Measurements from ENCODE around the gene NANP.

NANP gene

DNA sequence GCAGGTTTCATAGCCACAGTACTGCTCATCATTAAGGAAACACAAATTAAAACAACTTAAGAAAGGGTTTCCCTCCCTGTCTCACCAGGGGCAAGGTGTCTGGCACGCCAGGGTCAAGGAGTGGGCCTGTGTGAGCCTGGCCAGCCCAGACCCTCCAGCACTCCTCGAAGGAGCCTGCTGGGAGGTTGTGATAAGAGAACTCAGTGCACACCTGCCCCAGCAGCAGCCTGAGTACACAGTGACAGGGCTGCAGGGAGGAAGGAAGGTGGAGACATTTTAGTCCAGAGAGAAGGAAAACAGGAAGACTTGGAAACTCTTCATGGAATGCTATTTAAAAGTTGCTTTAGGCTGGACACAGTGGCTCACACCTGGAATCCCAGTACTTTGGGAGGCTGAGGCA, 52.6 kb downstream of the NANP start:
- no peak for DNase-seq (ENCODE audit: low spot score)

DNA sequence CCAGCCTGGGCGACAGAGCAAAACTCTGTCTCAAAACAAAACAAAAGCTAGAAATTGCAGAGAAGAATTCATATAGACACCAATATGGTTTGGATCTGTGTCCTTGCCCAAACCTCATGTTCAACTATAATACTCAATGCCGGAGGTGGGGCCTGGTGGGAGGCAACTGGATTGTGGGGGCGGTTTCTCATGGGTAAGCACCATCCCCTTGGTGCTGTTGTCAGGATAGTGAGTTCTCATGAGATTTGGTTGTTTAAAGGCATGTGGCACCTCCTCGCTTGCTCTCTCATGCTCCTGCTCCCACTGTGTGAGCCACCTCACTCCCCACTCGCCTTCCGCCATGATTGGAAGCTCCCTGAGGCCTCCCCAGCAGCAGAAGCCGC, 53.7 kb downstream of the NANP start:
- DNase-seq (ENCODE audit: low spot score): no peak

DNA sequence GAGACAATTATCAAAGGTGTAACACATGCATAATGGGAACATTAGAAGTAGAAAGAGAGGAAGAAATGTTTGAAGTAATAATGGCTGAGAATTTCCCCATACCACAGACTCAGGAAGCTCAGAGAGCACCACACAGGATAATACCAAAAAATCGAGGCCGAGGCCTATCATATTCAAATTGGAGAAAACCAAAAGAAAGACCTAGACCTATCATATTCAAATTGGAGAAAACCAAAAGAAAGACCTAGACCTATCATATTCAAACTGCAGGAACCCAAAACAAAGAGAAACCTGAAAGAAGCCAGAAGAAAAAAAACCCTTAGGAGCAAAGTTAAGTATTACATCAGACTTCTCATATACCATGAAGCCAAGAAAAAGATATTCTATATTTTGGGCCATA, 56.5 kb downstream of the NANP start:
- DNase-seq (ENCODE audit: low spot score): no peak

DNA sequence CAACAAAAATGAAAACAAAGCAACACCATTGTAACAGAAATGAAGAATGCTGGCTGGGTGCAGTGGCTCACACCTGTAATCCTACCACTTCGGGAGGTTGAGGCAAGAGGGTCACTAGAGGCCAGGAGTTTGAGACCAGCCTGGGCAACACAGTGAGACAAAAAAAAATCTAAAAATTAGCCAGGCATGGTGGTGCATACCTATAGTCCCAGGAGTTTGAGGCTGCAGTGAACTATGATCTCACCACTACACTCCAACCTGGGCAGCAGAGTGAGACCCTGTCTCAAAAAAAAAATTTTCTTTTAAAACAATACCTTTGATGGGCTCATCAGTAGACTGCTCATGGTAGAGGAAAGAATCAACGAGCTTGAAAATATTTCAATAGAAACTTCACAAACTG, 57.0 kb downstream of the NANP start:
- no peak for DNase-seq (ENCODE audit: low spot score)

DNA sequence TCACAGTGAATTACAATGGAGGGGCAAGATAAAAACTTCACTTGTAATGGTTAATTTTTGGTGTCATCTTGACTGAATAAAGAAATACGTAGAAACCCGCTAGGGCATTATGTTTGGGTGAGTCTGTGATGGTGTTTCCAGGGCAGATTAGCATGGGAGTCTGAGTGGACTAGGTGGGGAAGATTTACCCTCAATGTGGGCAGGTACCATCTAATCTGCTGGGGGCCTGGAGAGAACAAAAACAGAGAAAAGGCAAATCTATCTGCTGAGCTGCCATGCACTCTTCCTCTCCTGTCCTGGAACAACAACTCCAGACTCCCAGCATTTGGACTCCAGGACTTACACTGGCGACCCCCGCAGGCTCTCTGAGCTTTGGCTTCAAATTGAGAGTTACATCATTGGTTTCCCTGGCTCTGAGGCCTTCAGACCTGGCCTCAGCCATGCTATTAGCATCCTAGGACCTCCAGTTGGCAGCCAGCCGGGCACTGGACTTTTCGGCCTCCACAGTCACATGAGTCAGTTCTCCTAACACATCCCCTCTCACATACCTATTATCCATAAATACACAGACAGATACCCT, 58.1 kb downstream of the NANP start:
- no peak for DNase-seq (ENCODE audit: low spot score)

DNA sequence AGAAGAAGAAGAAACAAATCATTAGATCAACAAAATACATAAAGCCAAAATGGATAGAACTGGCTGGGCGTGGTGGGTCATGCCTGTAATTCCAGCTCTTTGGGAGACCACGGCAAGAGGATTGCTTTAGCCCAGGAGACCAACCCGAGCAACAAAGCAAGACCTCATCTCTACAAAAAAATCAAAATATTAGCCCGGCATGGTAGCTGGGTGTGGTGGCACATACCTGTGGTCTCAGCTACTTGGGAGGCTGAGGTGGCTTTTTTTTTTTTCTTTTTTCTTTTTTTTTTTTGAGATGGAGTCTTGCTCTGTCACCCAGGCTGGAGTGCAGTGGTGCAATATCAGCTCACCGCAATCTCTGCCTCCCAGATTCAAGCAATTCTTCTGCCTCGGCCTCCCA, 59.9 kb downstream of the NANP start:
- DNase-seq (ENCODE audit: low spot score): no peak

DNA sequence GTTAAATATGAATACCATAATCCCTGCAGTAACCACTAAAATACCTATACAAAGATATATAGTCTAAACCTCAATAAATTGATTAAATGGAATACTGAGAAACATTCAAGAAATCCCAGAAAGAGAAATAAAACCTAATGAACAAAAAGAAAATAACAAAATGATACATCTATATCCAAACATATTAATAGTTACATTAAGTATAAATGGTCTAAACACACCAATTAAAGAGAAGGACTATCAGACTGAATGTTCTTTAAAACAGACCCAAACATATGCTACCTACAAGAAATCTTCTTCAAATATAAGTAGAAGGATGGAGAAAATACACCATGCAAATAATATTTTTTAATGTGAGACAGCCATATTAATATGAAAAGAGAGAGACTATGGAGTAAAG, 60.5 kb downstream of the NANP start:
- DNase-seq (ENCODE audit: low spot score): no peak

Data from RKO (cell line).